Osteocyte (in vitro differentiated cells): ENCODE data around the gene CSKMT. TPM values are rescaled to one million over a fixed set of nuclear protein-coding genes. Genes with fewer than 3 reads are reported as not detected.

Experiments used
- DNase-seq: peaks from one replicate; pipeline ENCODE4 v3.0.0; 2021; ENCODE audit warnings: mixed read lengths; ENCODE audit not compliant: unreplicated experiment; ENCODE audit errors: extremely low spot score
- H3K27ac Mint-ChIP-seq: one replicate; pipeline ENCODE4 v1.8.0; 2021; ENCODE audit warnings: mild to moderate bottlenecking, mixed read lengths; ENCODE audit not compliant: unreplicated experiment
- H3K27me3 Mint-ChIP-seq: one replicate; pipeline ENCODE4 v1.8.0; 2021; ENCODE audit warnings: mixed read lengths; ENCODE audit not compliant: unreplicated experiment
- H3K36me3 Mint-ChIP-seq: one replicate; pipeline ENCODE4 v1.8.0; 2021; ENCODE audit warnings: mixed read lengths; ENCODE audit not compliant: unreplicated experiment
- H3K4me1 Mint-ChIP-seq: one replicate; pipeline ENCODE4 v1.8.0; 2021; ENCODE audit warnings: mixed read lengths; ENCODE audit not compliant: unreplicated experiment
- H3K4me3 Mint-ChIP-seq: one replicate; pipeline ENCODE4 v1.8.0; 2021; ENCODE audit warnings: mild to moderate bottlenecking, moderate library complexity, mixed read lengths; ENCODE audit not compliant: unreplicated experiment
- H3K9me3 Mint-ChIP-seq: one replicate; pipeline ENCODE4 v1.8.0; 2021; ENCODE audit warnings: mixed read lengths; ENCODE audit not compliant: unreplicated experiment
- CTCF ChIP-seq: fragments of 200-600 bp; sonication (generic); IDR thresholded peaks from 2 replicates; pipeline ENCODE4 v1.5.0; 2021; ENCODE audit warnings: antibody characterized with exemption, mild to moderate bottlenecking, moderate library complexity
- total RNA-seq: library from RNA; stranded (reverse); gene quantifications from 2 replicates; pipeline ENCODE4 v1.2.1, GENCODE V29; 2021

CSKMT gene
- total RNA-seq, 1 donor from 2014 or later, result 27.3 TPM

GRCh38 chr11:62705880-62706849 is 41.1 kb downstream of the CSKMT start:
- Mint-ChIP-seq H3K27ac (peak overlapping the region; percentile 95), H3K27me3 (no peaks in the 10 kb centered on the region), H3K4me1 (peaks cover 46% of the 10 kb centered on the region), H3K4me3 (peak overlapping the region; percentile 94), H3K9me3 (no peaks in the 10 kb centered on the region), H3K36me3 (peaks cover 9% of the 10 kb centered on the region)
- peak; percentile 98 for DNase-seq
- TF ChIP-seq CTCF, result no peak

GRCh38 chr11:62706850-62707247 is 41.7 kb downstream of the CSKMT start:
- peak overlapping the region; percentile 65 for H3K27ac Mint-ChIP-seq
- no peaks in the 10 kb centered on the region for H3K9me3 Mint-ChIP-seq
- H3K27me3 Mint-ChIP-seq, result no peaks in the 10 kb centered on the region
- peak overlapping the region; percentile 94 for H3K4me3 Mint-ChIP-seq
- H3K4me1 Mint-ChIP-seq, result peaks cover 46% of the 10 kb centered on the region
- TF ChIP-seq CTCF, result no peak
- H3K36me3 Mint-ChIP-seq, result peaks cover 8% of the 10 kb centered on the region
- no peak for DNase-seq

GRCh38 chr11:62707277-62707861 is 42.3 kb downstream of the CSKMT start, which contains the start of the genes BSCL2 and GNG3:
BSCL2 (minus strand) TSS chr11:62707424; CDS start chr11:62707195, 229 bp downstream.
GNG3 (plus strand) TSS chr11:62707676; CDS start chr11:62708296, 620 bp downstream.
- H3K27ac Mint-ChIP-seq, result peak within 1 kb of the TSS; percentile 65
- no peak for TF ChIP-seq CTCF
- DNase-seq, result no peak
- no peaks in the 10 kb centered on the region for H3K9me3 Mint-ChIP-seq
- peaks cover 46% of the 10 kb centered on the region for H3K4me1 Mint-ChIP-seq
- no peaks in the 10 kb centered on the region for H3K27me3 Mint-ChIP-seq
- peaks cover 11% of the 10 kb centered on the region for H3K36me3 Mint-ChIP-seq
- H3K4me3 Mint-ChIP-seq, result peak within 1 kb of the TSS; percentile 94

GRCh38 chr11:62708392-62708791 is 43.3 kb downstream of the CSKMT start:
- Mint-ChIP-seq H3K27ac (peak overlapping the region; percentile 100), H3K36me3 (peaks cover 12% of the 10 kb centered on the region), H3K4me1 (peaks cover 49% of the 10 kb centered on the region), H3K4me3 (peak overlapping the region; percentile 80), H3K27me3 (no peaks in the 10 kb centered on the region), H3K9me3 (no peaks in the 10 kb centered on the region)
- no peak for DNase-seq
- TF ChIP-seq CTCF, result no peak

GRCh38 chr11:62708793-62709192 is 43.7 kb downstream of the CSKMT start:
- H3K4me3 Mint-ChIP-seq, result peak overlapping the region; percentile 80

More at GRCh38 chr11:62708793-62709192, 43.7 kb downstream of the CSKMT start:
- Mint-ChIP-seq H3K36me3 (peaks cover 12% of the 10 kb centered on the region), H3K27me3 (no peaks in the 10 kb centered on the region), H3K27ac (peak overlapping the region; percentile 100), H3K4me1 (peaks cover 50% of the 10 kb centered on the region), H3K9me3 (no peaks in the 10 kb centered on the region)
- TF ChIP-seq CTCF, result no peak
- DNase-seq, result no peak
